ENCODE results near the gene MALT1. TPM values are rescaled to one million over a fixed set of nuclear protein-coding genes. Genes with fewer than 3 reads are reported as not detected.

MALT1 gene
- total RNA-seq, 1 donor from 2014 or later, result 28.4 TPM

DNA sequence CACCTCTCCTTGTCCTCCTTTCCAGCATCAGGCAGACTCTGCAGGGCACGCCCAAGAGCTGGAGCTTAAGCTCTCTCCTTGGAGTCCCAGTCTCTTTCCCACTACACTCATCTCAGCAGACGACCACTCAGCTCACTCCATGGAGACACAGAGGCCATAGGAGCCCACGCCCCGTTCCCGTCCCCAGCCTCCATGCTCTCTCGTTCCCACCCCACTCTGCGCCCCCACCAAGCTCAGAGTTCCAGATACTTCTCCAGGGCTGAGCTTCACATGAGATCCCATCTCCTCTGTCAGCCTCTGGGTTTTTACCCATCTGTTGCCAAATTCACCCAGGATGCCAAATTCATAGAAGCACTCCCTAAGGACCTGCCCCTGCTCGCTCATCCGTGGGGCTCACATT, 87.3 kb downstream of the MALT1 start:
- Histone ChIP-seq H3K79me2 (ENCODE audit: low read depth) (no peaks in the 10 kb centered on the region), H3K4me1 (peaks cover 13% of the 10 kb centered on the region), H3F3A (ENCODE audit: low read depth) (peaks cover 6% of the 10 kb centered on the region), H4K20me1 (ENCODE audit: low read depth) (no peaks in the 10 kb centered on the region), H3K36me3 (no peaks in the 10 kb centered on the region), H3K4me3 (no peak overlapping the region), H3K27ac (no peak overlapping the region), H3K9ac (no peak overlapping the region), H3K9me3 (ENCODE audit: low read depth) (no peaks in the 10 kb centered on the region), H3K27me3 (no peaks in the 10 kb centered on the region), H2AFZ (replicated peaks) (no peak overlapping the region), H3K4me2 (no peak overlapping the region)
- H3K36me3 Mint-ChIP-seq, result peaks cover 2% of the 10 kb centered on the region
- H3K27me3 Mint-ChIP-seq (ENCODE audit: insufficient read depth, low read depth), result peaks cover 11% of the 10 kb centered on the region
- peaks cover 27% of the 10 kb centered on the region for H3K4me1 Mint-ChIP-seq
- TF ChIP-seq CTCF (IDR thresholded peaks at IDR 0.05), result no peak
- no peak for TF ChIP-seq EZH2 (IDR thresholded peaks at IDR 0.05)
- no peak for TF ChIP-seq EZH2phosphoT487 (IDR thresholded peaks at IDR 0.05)
- no peaks in the 10 kb centered on the region for H3K9me3 Mint-ChIP-seq
- DNase-seq (ENCODE audit: low spot score), result no peak
- no peak overlapping the region for H3K4me3 Mint-ChIP-seq
- peak overlapping the region; percentile 1 for H3K27ac Mint-ChIP-seq

DNA sequence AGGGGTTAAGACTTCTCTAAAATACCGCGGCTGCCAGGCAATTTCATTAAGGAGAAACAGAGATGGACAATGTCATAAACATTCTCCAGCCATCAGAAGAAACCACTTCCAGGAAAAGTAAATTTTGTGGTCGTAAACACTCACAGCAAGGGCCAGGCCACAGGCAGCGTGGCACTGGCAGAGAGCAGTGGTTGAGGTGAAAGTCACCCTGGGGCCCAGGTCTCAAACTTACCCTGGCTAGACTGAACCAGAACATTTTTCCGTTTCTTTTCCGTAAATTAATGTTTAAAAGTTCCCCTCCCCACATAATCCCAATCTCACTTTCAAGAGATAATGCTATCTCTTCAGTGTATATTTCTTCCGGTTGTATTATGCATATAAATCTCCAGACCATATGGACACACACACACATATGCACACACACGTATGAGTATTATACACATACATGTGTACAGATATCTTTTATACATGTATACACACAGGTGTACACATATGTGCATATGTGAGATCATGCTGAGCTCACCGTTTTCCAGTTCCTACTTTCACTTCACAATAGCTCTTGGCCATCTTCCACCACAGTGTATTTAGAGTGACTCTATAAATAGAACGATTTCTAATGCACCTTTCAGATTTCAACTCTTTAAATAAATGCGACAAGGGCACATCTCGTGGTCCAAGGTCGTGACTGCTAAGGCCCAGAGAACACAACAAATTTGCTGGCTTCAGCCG, 90.1 kb downstream of the MALT1 start:
- Mint-ChIP-seq H3K27ac (no peak overlapping the region), H3K4me1 (peaks cover 9% of the 10 kb centered on the region), H3K4me3 (no peak overlapping the region), H3K27me3 (ENCODE audit: insufficient read depth, low read depth) (peaks cover 11% of the 10 kb centered on the region), H3K36me3 (no peaks in the 10 kb centered on the region), H3K9me3 (no peaks in the 10 kb centered on the region)
- no peak overlapping the region for H2AFZ ChIP-seq (replicated peaks)
- TF ChIP-seq CTCF (IDR thresholded peaks at IDR 0.05), result no peak
- TF ChIP-seq EZH2phosphoT487 (IDR thresholded peaks at IDR 0.05), result no peak
- no peak for TF ChIP-seq EZH2 (IDR thresholded peaks at IDR 0.05)
- no peaks in the 10 kb centered on the region for H3K9me3 ChIP-seq (ENCODE audit: low read depth)
- DNase-seq (ENCODE audit: low spot score), result no peak
- no peaks in the 10 kb centered on the region for H4K20me1 ChIP-seq (ENCODE audit: low read depth)
- H3K4me1 ChIP-seq, result no peaks in the 10 kb centered on the region
- H3K79me2 ChIP-seq (ENCODE audit: low read depth), result no peaks in the 10 kb centered on the region
- H3K27me3 ChIP-seq, result no peaks in the 10 kb centered on the region
- no peak overlapping the region for H3K27ac ChIP-seq
- H3K4me3 ChIP-seq, result no peak overlapping the region
- no peaks in the 10 kb centered on the region for H3K36me3 ChIP-seq
- H3K4me2 ChIP-seq, result no peak overlapping the region
- H3F3A ChIP-seq (ENCODE audit: low read depth), result no peaks in the 10 kb centered on the region
- H3K9ac ChIP-seq, result no peak overlapping the region

- Histone ChIP-seq H3K4me2 (no peak overlapping the region), H3K79me2 (ENCODE audit: low read depth) (no peaks in the 10 kb centered on the region), H3K9me3 (ENCODE audit: low read depth) (no peaks in the 10 kb centered on the region), H3K9ac (no peak overlapping the region), H3K27me3 (no peaks in the 10 kb centered on the region), H3K4me1 (no peaks in the 10 kb centered on the region), H3K4me3 (no peak overlapping the region), H2AFZ (replicated peaks) (no peak overlapping the region), H3K36me3 (no peaks in the 10 kb centered on the region), H3K27ac (no peak overlapping the region), H4K20me1 (ENCODE audit: low read depth) (no peaks in the 10 kb centered on the region), H3F3A (ENCODE audit: low read depth) (no peaks in the 10 kb centered on the region)
- Mint-ChIP-seq H3K9me3 (no peaks in the 10 kb centered on the region), H3K36me3 (no peaks in the 10 kb centered on the region), H3K27me3 (ENCODE audit: insufficient read depth, low read depth) (peaks cover 11% of the 10 kb centered on the region), H3K4me3 (no peak overlapping the region), H3K4me1 (peaks cover 9% of the 10 kb centered on the region), H3K27ac (no peak overlapping the region)
- no peak for TF ChIP-seq EZH2 (IDR thresholded peaks at IDR 0.05)
- no peak for TF ChIP-seq EZH2phosphoT487 (IDR thresholded peaks at IDR 0.05)
- TF ChIP-seq CTCF (IDR thresholded peaks at IDR 0.05), result no peak
- no peak for DNase-seq (ENCODE audit: low spot score)
Measured at GRCh38 chr18:58761970-58762780, 90.9 kb downstream of the MALT1 start.
